ENCODE measurements around the gene PRIM1. TPM values are rescaled to one million over a fixed set of nuclear protein-coding genes. Genes with fewer than 3 reads are reported as not detected.
"Not testable (repeated sequence)": the region's sequence is repeated elsewhere in the genome, so short reads cannot be mapped to it uniquely, and the experiment has no call there.

Gene PRIM1
- total RNA-seq, 1 experiment from 2014 or later: 25.0 TPM

DNA sequence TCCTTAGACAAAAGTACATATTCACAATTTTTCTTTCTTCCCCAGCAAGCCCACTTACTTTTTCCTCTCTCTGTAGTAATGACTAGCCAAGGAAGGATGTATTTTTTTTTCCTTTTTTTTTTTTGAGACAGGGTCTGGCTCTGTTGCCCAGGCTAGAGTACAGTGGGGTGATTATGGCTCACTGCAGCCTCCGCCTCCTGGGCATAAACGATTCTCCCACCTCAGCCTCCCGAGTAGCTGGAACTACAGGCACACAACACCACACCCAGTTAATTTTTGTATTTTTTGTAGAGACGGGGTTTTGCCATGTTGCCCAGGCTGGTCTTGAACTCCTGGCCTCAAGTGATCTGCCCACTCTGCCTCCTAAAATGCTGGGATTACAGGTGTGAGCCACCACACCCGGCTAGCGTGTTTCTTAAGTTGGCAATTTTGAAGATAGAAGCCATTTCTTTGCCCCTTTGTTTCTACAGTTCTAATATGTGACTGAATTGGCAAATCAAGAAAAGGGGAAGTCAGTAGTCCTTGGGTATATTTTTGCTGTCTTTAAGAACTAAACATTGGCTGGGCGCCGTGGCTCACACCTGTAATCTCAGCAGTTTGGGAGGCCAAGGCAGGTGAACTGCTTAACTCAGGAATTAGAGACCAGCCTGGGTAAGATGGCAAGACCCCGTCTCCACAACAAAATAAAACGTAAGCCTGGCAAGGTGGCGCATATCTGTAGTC, 23.8 kb downstream of the PRIM1 start:
- DNase-seq (ENCODE audit: low read depth, low spot score): no peak
- Histone ChIP-seq H3K9me3 (ENCODE audit: control insufficient read depth, insufficient read depth, low read depth, low read length) (no peaks in the 10 kb centered on the region), H3K36me3 (ENCODE audit: control insufficient read depth, insufficient read depth, low read length) (peaks cover 14% of the 10 kb centered on the region), H3K4me3 (ENCODE audit: low read depth in 2 of 2, low read length in 2 of 2) (no peak overlapping the region), H3K4me1 (ENCODE audit: control insufficient read depth, insufficient read depth, low read length) (peaks cover 5% of the 10 kb centered on the region; the same call in 1 of the 2 replicates), H3K27ac (ENCODE audit: low read length) (no peak overlapping the region), H3K27me3 (ENCODE audit: control insufficient read depth, insufficient read depth, low read length) (no peaks in the 10 kb centered on the region)
- intact Hi-C loops (cut with micrococcal nuclease; ENCODE audit: unreplicated experiment) (no loop called here), in situ Hi-C loops (cut with HindIII; ENCODE audit: low pct_unique_long_range_greater_than_20kb, low sequenced_read_pairs) (no loop called here)
- CTCF ChIA-PET: no interaction called here
- ATAC-seq: no peak
- TF ChIP-seq, protein P1, sequence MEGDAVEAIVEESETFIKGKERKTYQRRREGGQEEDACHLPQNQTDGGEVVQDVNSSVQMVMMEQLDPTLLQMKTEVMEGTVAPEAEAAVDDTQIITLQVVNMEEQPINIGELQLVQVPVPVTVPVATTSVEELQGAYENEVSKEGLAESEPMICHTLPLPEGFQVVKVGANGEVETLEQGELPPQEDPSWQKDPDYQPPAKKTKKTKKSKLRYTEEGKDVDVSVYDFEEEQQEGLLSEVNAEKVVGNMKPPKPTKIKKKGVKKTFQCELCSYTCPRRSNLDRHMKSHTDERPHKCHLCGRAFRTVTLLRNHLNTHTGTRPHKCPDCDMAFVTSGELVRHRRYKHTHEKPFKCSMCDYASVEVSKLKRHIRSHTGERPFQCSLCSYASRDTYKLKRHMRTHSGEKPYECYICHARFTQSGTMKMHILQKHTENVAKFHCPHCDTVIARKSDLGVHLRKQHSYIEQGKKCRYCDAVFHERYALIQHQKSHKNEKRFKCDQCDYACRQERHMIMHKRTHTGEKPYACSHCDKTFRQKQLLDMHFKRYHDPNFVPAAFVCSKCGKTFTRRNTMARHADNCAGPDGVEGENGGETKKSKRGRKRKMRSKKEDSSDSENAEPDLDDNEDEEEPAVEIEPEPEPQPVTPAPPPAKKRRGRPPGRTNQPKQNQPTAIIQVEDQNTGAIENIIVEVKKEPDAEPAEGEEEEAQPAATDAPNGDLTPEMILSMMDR (IDR thresholded peaks at IDR 0.05): no peak
- TF ChIP-seq REST (IDR thresholded peaks at IDR 0.05; ENCODE audit: insufficient read depth in 1 of 2, low read depth in 2 of 2, low read length in 1 of 2): no peak
- TF ChIP-seq SIN3A (IDR thresholded peaks at IDR 0.05; ENCODE audit: borderline replicate concordance, insufficient read depth, low read depth, low read length): no peak
- TF ChIP-seq TCF7L2 (IDR thresholded peaks at IDR 0.05; ENCODE audit: low read depth, low read length): no peak
- no peak for TF ChIP-seq POLR2AphosphoS5 (IDR thresholded peaks at IDR 0.05; ENCODE audit: low read depth, low read length)
- BruUV-seq (replicated peaks): no TSS peak
- POLR2A ChIA-PET: no interaction called here

- H3K9me3 ChIP-seq (ENCODE audit: control insufficient read depth, insufficient read depth, low read depth, low read length); in situ Hi-C loops (cut with HindIII; ENCODE audit: low pct_unique_long_range_greater_than_20kb, low sequenced_read_pairs); intact Hi-C loops (cut with micrococcal nuclease; ENCODE audit: unreplicated experiment); H3K27me3 ChIP-seq (ENCODE audit: control insufficient read depth, insufficient read depth, low read length); ATAC-seq; CTCF ChIA-PET; BruUV-seq (replicated peaks); DNase-seq (ENCODE audit: low read depth, low spot score): not testable (repeated sequence)
- POLR2A ChIA-PET: interaction anchor here (0.9 kb wide), 1 partner anchor 8 kb away, joined by 5 read pairs; no protein-coding TSS in a partner anchor
- peak overlapping the region; percentile 100 for H3K27ac ChIP-seq (ENCODE audit: low read length)
- H3K4me3 ChIP-seq (ENCODE audit: low read depth in 2 of 2, low read length in 2 of 2): peak overlapping the region in 1 of 2 experiments; percentile 100; a peak in 2 of 4 replicates
- H3K36me3 ChIP-seq (ENCODE audit: control insufficient read depth, insufficient read depth, low read length): peaks cover 19% of the 10 kb centered on the region
- H3K4me1 ChIP-seq (ENCODE audit: control insufficient read depth, insufficient read depth, low read length): peaks cover 25% of the 10 kb centered on the region
Measured at GRCh38 chr12:56726196-56726675, 25.9 kb downstream of the PRIM1 start.

- DNase-seq (ENCODE audit: low read depth, low spot score) (no peak), ATAC-seq (no peak)
- ChIA-PET POLR2A (interaction anchor here (0.5 to 0.9 kb wide), 3 partner anchors 8 to 589 kb away, joined by 3 to 20 read pairs (median 5); no protein-coding TSS in a partner anchor), CTCF (no interaction called here)
- peaks cover 19% of the 10 kb centered on the region for H3K36me3 ChIP-seq (ENCODE audit: control insufficient read depth, insufficient read depth, low read length)
- peak overlapping the region; percentile 93 to 100 for H3K4me3 ChIP-seq (ENCODE audit: low read depth in 2 of 2, low read length in 2 of 2)
- no peak for TF ChIP-seq TCF7L2 (IDR thresholded peaks at IDR 0.05; ENCODE audit: low read depth, low read length)
- TF ChIP-seq REST (IDR thresholded peaks at IDR 0.05; ENCODE audit: insufficient read depth in 1 of 2, low read depth in 2 of 2, low read length in 1 of 2): no peak
- TF ChIP-seq, protein P1 (IDR thresholded peaks at IDR 0.05): no peak
- no peak for TF ChIP-seq SIN3A (IDR thresholded peaks at IDR 0.05; ENCODE audit: borderline replicate concordance, insufficient read depth, low read depth, low read length)
- no peak for TF ChIP-seq POLR2AphosphoS5 (IDR thresholded peaks at IDR 0.05; ENCODE audit: low read depth, low read length)
- in situ Hi-C loops (cut with HindIII; ENCODE audit: low pct_unique_long_range_greater_than_20kb, low sequenced_read_pairs) (no loop called here), intact Hi-C loops (cut with micrococcal nuclease; ENCODE audit: unreplicated experiment) (loop anchor here (2.0 kb wide), 1 partner anchor 37 kb away; the partner anchor contains the start of gene PTGES3)
- TSS peak; percentile 97 for BruUV-seq (replicated peaks)
- peak overlapping the region; percentile 100 for H3K27ac ChIP-seq (ENCODE audit: low read length)
- no peaks in the 10 kb centered on the region for H3K9me3 ChIP-seq (ENCODE audit: control insufficient read depth, insufficient read depth, low read depth, low read length)
- no peaks in the 10 kb centered on the region for H3K27me3 ChIP-seq (ENCODE audit: control insufficient read depth, insufficient read depth, low read length)
- peaks cover 30% of the 10 kb centered on the region for H3K4me1 ChIP-seq (ENCODE audit: control insufficient read depth, insufficient read depth, low read length)
Measured at GRCh38 chr12:56725723-56726102, 26.4 kb downstream of the PRIM1 start.
